ENCODE measurements around the gene HMGCS1. TPM values are rescaled to one million over a fixed set of nuclear protein-coding genes. Genes with fewer than 3 reads are reported as not detected.
A peak's percentile ranks its signal among the peaks of the same experiment; 100 is the strongest.
"Not testable (repeated sequence)": the region's sequence is repeated elsewhere in the genome, so short reads cannot be mapped to it uniquely, and the experiment has no call there.

The HMGCS1 gene
- total and polyA plus RNA-seq, 2 donors from 2014 or later, result 30.9 to 55.1 TPM

DNA sequence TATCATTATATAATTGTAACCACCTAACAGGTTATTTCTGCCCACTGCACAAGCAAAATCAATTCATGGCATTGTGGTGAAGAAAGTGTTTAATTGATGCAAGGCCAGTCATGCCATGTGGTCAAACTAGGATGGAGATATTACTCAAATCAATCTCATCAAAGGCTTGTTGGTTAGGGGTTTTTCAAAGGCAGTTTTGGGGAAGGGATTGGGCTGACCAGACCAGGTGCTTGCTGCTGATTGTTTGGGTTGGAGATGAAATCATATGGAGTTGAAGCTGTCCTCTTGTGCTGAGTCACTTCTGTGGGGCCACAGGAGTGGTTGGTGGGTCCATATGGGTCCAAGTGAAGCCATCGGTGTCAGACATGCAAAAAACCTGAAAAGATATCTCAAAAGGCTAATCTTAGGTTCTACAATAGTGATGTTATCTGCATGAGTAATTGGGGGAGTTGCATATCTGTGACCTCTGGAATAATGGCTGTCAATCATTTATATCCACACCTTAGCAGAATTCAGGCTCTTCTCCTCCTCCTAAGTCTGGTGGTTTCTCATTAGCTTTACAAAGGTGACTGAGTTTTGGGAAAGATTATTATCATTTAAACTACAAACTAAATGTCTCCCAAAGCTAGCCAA lies 44.9 kb downstream of the HMGCS1 start:
- TF ChIP-seq, protein P1, sequence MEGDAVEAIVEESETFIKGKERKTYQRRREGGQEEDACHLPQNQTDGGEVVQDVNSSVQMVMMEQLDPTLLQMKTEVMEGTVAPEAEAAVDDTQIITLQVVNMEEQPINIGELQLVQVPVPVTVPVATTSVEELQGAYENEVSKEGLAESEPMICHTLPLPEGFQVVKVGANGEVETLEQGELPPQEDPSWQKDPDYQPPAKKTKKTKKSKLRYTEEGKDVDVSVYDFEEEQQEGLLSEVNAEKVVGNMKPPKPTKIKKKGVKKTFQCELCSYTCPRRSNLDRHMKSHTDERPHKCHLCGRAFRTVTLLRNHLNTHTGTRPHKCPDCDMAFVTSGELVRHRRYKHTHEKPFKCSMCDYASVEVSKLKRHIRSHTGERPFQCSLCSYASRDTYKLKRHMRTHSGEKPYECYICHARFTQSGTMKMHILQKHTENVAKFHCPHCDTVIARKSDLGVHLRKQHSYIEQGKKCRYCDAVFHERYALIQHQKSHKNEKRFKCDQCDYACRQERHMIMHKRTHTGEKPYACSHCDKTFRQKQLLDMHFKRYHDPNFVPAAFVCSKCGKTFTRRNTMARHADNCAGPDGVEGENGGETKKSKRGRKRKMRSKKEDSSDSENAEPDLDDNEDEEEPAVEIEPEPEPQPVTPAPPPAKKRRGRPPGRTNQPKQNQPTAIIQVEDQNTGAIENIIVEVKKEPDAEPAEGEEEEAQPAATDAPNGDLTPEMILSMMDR (IDR thresholded peaks at IDR 0.05; ENCODE audit: borderline replicate concordance, extremely low read depth, insufficient read depth), result no peak
- H3K9ac ChIP-seq (ENCODE audit: low read length in 3 of 3), result no peak overlapping the region
- no peak for DNase-seq
- intact Hi-C loops (cut with DNase I), result no loop called here
- H3K36me3 ChIP-seq (ENCODE audit: control insufficient read depth in 2 of 3, insufficient read depth in 3 of 3, low read length in 3 of 3), result no peaks in the 10 kb centered on the region
- no peak overlapping the region for H3K4me3 ChIP-seq (ENCODE audit: low read length in 3 of 3)
- no peaks in the 10 kb centered on the region for H3K27me3 ChIP-seq (ENCODE audit: control insufficient read depth, insufficient read depth, low read length)
- no peaks in the 10 kb centered on the region for H3K9me3 ChIP-seq (ENCODE audit: control insufficient read depth in 2 of 3, insufficient read depth in 1 of 3, low read length in 3 of 3)
- H3K4me1 ChIP-seq (ENCODE audit: control insufficient read depth in 2 of 3, insufficient read depth in 2 of 3, low read depth in 1 of 3, low read length in 3 of 3), result no peaks in the 10 kb centered on the region
- H3K27ac ChIP-seq (ENCODE audit: low read depth in 2 of 2, low read length in 2 of 2), result no peak overlapping the region
- no peak for FAIRE-seq

- FAIRE-seq; H3K36me3 ChIP-seq (ENCODE audit: control insufficient read depth in 2 of 3, insufficient read depth in 3 of 3, low read length in 3 of 3); H3K27ac ChIP-seq (ENCODE audit: low read depth in 2 of 2, low read length in 2 of 2): not testable (repeated sequence)
Measured at GRCh38 chr5:43262269-43262668, 50.9 kb downstream of the HMGCS1 start.

DNA sequence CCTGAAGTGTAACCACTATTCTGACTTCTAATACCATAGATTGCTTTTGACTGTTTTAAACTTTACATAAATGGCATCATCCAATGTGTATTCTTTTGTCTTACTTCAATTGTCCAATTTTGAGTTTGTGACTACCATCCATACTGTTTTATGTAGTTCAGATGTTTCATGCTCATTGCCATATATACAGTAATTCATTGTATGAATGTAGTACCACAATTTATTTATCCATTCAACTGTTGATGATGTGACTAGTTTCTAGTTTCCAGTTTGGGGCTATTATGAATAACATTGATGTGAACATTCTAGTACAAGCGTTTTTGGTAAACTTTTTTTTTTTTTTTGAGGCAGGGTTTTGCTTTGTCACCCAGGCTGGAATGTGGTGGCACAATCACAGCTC lies 55.1 kb downstream of the HMGCS1 start:
- TF ChIP-seq, protein P1 (IDR thresholded peaks at IDR 0.05; ENCODE audit: borderline replicate concordance, extremely low read depth, insufficient read depth), result no peak
- Histone ChIP-seq H3K4me1 (ENCODE audit: control insufficient read depth in 2 of 3, insufficient read depth in 2 of 3, low read depth in 1 of 3, low read length in 3 of 3) (peaks cover 0 to 2% (median 0%) of the 10 kb centered on the region in 3 donors), H3K4me3 (ENCODE audit: low read length in 3 of 3) (no peak overlapping the region), H3K27me3 (ENCODE audit: control insufficient read depth, insufficient read depth, low read length) (no peaks in the 10 kb centered on the region), H3K9me3 (ENCODE audit: control insufficient read depth in 2 of 3, insufficient read depth in 1 of 3, low read length in 3 of 3) (no peaks in the 10 kb centered on the region), H3K36me3 (ENCODE audit: control insufficient read depth in 2 of 3, insufficient read depth in 3 of 3, low read length in 3 of 3) (no peaks in the 10 kb centered on the region), H3K9ac (ENCODE audit: low read length in 3 of 3) (no peak overlapping the region), H3K27ac (ENCODE audit: low read depth in 2 of 2, low read length in 2 of 2) (no peak overlapping the region)
- intact Hi-C loops (cut with DNase I), result no loop called here
- DNase-seq, result no peak
- FAIRE-seq, result no peak

More at GRCh38 chr5:43262269-43262668, 50.9 kb downstream of the HMGCS1 start:
- intact Hi-C loops (cut with DNase I); H3K9ac ChIP-seq (ENCODE audit: low read length in 3 of 3); H3K4me3 ChIP-seq (ENCODE audit: low read length in 3 of 3); DNase-seq; H3K4me1 ChIP-seq (ENCODE audit: control insufficient read depth in 2 of 3, insufficient read depth in 2 of 3, low read depth in 1 of 3, low read length in 3 of 3); H3K9me3 ChIP-seq (ENCODE audit: control insufficient read depth in 2 of 3, insufficient read depth in 1 of 3, low read length in 3 of 3); H3K27me3 ChIP-seq (ENCODE audit: control insufficient read depth, insufficient read depth, low read length): not testable (repeated sequence)

DNA sequence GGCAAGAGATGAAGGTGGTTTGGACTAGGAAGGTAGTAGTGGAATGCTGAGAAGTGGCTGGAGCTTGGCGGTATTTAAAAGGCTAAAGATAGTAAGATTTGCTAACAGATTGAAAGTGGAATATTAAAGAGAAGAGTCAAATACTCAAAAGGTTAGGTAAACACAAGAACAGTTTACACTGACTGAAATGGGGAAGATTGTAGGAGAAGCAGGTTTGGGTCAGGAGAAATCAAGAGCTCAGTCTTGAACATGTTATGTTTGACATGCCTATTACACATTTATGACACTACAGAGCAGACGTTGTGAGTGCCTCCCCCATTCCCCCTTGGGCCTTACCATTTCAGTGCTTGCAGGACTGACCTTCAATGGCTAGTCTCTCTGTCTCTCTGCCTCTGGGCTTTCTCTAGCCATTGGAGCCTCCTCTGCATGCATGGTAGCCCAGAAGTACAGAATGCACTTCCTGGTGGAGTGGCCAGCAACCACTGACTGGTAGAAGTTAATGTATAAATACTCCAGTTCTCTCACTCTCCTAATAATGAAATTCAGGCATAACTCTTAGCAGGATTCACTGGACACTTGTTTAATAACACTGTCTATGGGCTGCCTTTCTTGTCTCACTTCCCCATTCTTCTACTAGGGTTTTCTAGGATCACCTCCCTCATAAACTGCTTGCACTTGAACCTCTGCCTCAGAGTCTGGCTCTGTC lies 56.8 kb downstream of the HMGCS1 start:
- FAIRE-seq (no peak), DNase-seq (peak in 1 of 5 donors; percentile 3)
- Histone ChIP-seq H3K4me1 (ENCODE audit: control insufficient read depth in 2 of 3, insufficient read depth in 2 of 3, low read depth in 1 of 3, low read length in 3 of 3) (peaks cover 0 to 2% (median 0%) of the 10 kb centered on the region in 3 donors), H3K27ac (ENCODE audit: low read depth in 2 of 2, low read length in 2 of 2) (no peak overlapping the region), H3K9ac (ENCODE audit: low read length in 3 of 3) (no peak overlapping the region), H3K4me3 (ENCODE audit: low read length in 3 of 3) (no peak overlapping the region), H3K9me3 (ENCODE audit: control insufficient read depth in 2 of 3, insufficient read depth in 1 of 3, low read length in 3 of 3) (no peaks in the 10 kb centered on the region), H3K27me3 (ENCODE audit: control insufficient read depth, insufficient read depth, low read length) (no peaks in the 10 kb centered on the region), H3K36me3 (ENCODE audit: control insufficient read depth in 2 of 3, insufficient read depth in 3 of 3, low read length in 3 of 3) (no peaks in the 10 kb centered on the region)
- TF ChIP-seq, protein P1 (IDR thresholded peaks at IDR 0.05; ENCODE audit: borderline replicate concordance, extremely low read depth, insufficient read depth), result no peak
- intact Hi-C loops (cut with DNase I), result no loop called here

Measured in kidney (tissue), 14 donors.